Heart right ventricle (tissue), 16 donors: ENCODE results near the gene MAP3K13. TPM values are rescaled to one million over a fixed set of nuclear protein-coding genes. Genes with fewer than 3 reads are reported as not detected.

Experiments used
- ATAC-seq, 8 donors: fragments of 200-7000 bp; cut with Tn5 transposase; one replicate each; pipeline ENCODE4 v1.9.1; 2020; ENCODE audit warnings: mild to moderate bottlenecking in 8 of 8, moderate library complexity in 8 of 8, moderate number of reproducible peaks in 1 of 8
- DNase-seq, 2 donors: peaks; one replicate each; pipeline ENCODE4 v3.0.0-alpha.2; 2020
- H3K27ac ChIP-seq, 10 donors: fragments of 200-600 bp; sonication (generic) in 2 of 10; one replicate each; pipeline versions ENCODE4 v1.5.0 to v1.8.0; 2020 to 2022; ENCODE audit warnings: mild to moderate bottlenecking in 3 of 10
- H3K27me3 ChIP-seq, 7 donors: fragments of 200-600 bp; one replicate each; pipeline ENCODE4 v1.8.0; 2021 to 2022; ENCODE audit warnings: mild to moderate bottlenecking in 2 of 7
- H3K36me3 ChIP-seq, 9 donors: fragments of 200-600 bp; sonication (generic) in 1 of 9; one replicate each; pipeline versions ENCODE4 v1.5.0 to v1.8.0; 2020 to 2022; ENCODE audit warnings: mild to moderate bottlenecking in 2 of 9
- H3K4me1 ChIP-seq, 9 donors: fragments of 200-600 bp; sonication (generic) in 1 of 9; one replicate each; pipeline versions ENCODE4 v1.5.0 to v1.8.0; 2020 to 2022; ENCODE audit warnings: mild to moderate bottlenecking in 4 of 9
- H3K4me3 ChIP-seq, 10 donors: fragments of 200-600 bp; sonication (generic) in 2 of 10; one replicate each; pipeline versions ENCODE4 v1.5.0 to v1.8.0; 2020 to 2022; ENCODE audit warnings: mild to moderate bottlenecking in 7 of 10, moderate library complexity in 2 of 10
- H3K9me3 ChIP-seq, 11 donors: fragments of 200-600 bp in 10 of 11; sonication (generic) in 2 of 11; one replicate each; pipeline versions ENCODE4 v1.5.0 to v1.8.0; 2013 to 2022; ENCODE audit warnings: mild to moderate bottlenecking in 2 of 11, control low read depth in 1 of 11, moderate library complexity in 1 of 11
- CTCF ChIP-seq, 9 donors: fragments of 200-600 bp; sonication (generic) in 2 of 9; IDR thresholded peaks; one replicate each; pipeline versions ENCODE4 v1.5.0 to v1.8.0; 2021 to 2022; ENCODE audit warnings: antibody characterized with exemption in 9 of 9, mild to moderate bottlenecking in 5 of 9, moderate library complexity in 1 of 9
- WGBS, 2 donors: extraction: QIAGEN DNeasy Blood & Tissue Kit; methylation state at CpG; one replicate each; pipeline ENCODE4 v1.1.7; 2013; ENCODE audit warnings: inconsistent platforms in 1 of 2; 5-methylcytosine and 5-hydroxymethylcytosine counted together
- intact Hi-C, 10 donors: fragments of 100-400 bp; cut with DNase I; formaldehyde crosslinking; loops; one replicate each; pipeline versions ENCODE4 v1.11.1 to v1.14.2; 2022
- polyA plus RNA-seq, 2 donors: library from polyadenylated mRNA; stranded (reverse); fragments of 200-250 nt; gene quantifications; one replicate each; pipeline ENCODE4 v1.2.3, GENCODE V29; 2013
- total RNA-seq, 10 donors: library from RNA; stranded (reverse); fragmentation: NEBNext Ultra II Directional in 3 of 10; extraction: Animal tissue kit (Norgen Biotek cat#: 25700) in 3 of 10; gene quantifications; one replicate each; pipeline versions ENCODE4 v1.2.1 to v1.2.4, GENCODE V29; 2021 to 2023
- donor health status: Arrhythmogenic right ventricular cardiomyopathy.
- donor health status: ischemic (EF 13 %, LVEDD 7.1; RV severe dilation, severe dysfunction).
- donor health status: healthy with polysubstance abuse.
- donor health status: DM: no; HTN: yes; CAD: no.
- donor health status: DM: no; HTN: no; CAD: no.
- donor health status: ischemic (EF 25% LVEDD 6.9; RV normal size, moderate dysfunction).
- donor health status: ischemic (EF 25% LVEDD 5.7; RV mildly dilated, moderate dysfunction).
- donor health status: healthy.
- donor health status: DM: yes; HTN: yes; CAD: no.
- donor health status: Ischemic cardiomyopathy.
- donor health status: ischemic (EF 35%, LVEDD 5.7; RV mildly dilated, moderate dysfunction).
- donor health status: nonischemic (EF 11% LVEDD 7.7; RV severe dilation, severe dysfunction).
- donor health status: DM: yes; HTN: yes; CAD: no.
- donor health status: PGD.
- donor health status: ischemic (EF 29% LVEDD 5.4; RV normal size, mild dysfunction).
- donor health status: nonischemic (EF 23%, LVEDD 6.1; RV moderate dilation, normal function).

Gene MAP3K13
- total and polyA plus RNA-seq, 12 donors = 7.1 to 14.9 (median 10.5) TPM

GRCh38 chr3:185317674-185318073 lies 45.3 kb upstream of the MAP3K13 start:
- TF ChIP-seq CTCF (IDR thresholded peaks at IDR 0.05) = no peak
- ATAC-seq (no peak), DNase-seq (no peak)
- Histone ChIP-seq H3K4me3 (no peak overlapping the region), H3K27ac (peak overlapping the region in 6 of 10 donors; percentile 3 to 78 (median 47)), H3K27me3 (no peaks in the 10 kb centered on the region), H3K9me3 (no peaks in the 10 kb centered on the region), H3K36me3 (no peaks in the 10 kb centered on the region), H3K4me1 (peaks cover 0 to 31% (median 9%) of the 10 kb centered on the region in 9 donors)
- intact Hi-C loops = no loop called here
- 60 to 65% methylated on average over 3 of the region's 3 CpGs for WGBS, 2 donors

GRCh38 chr3:185318141-185318540 lies 44.8 kb upstream of the MAP3K13 start:
- no peak for ATAC-seq
- no peak for TF ChIP-seq CTCF (IDR thresholded peaks at IDR 0.05)
- H3K9me3 ChIP-seq = no peaks in the 10 kb centered on the region
- WGBS, 2 donors = 20% methylated on average over 1 of the region's 1 CpG
- peaks cover 0 to 32% (median 9%) of the 10 kb centered on the region in 9 donors for H3K4me1 ChIP-seq
- no peak overlapping the region for H3K4me3 ChIP-seq
- intact Hi-C loops = no loop called here
- DNase-seq = no peak
- no peaks in the 10 kb centered on the region for H3K27me3 ChIP-seq
- H3K27ac ChIP-seq = peak overlapping the region in 2 of 10 donors; percentile 56 to 78
- H3K36me3 ChIP-seq = no peaks in the 10 kb centered on the region

DNA sequence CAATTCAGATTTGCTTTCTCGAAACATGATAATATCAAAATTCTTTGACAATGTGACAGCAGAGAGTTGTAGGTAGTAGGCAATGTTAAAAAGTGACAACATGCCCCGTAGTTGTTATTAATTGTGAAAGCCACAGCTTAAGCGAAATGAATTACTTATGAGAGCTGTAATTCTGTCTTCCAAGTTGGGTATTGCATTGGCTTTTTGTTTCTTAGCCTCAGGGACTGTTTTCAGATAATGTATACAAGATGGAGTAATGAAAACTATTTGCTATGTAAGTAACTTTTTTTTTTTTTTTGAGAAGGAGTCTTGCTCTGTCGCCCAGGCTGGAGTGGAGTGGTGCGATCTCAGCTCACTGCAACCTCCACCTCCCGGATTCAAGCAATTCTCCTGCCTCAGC lies 43.1 kb upstream of the MAP3K13 start:
- WGBS, 2 donors = 93% methylated on average over 6 of the region's 6 CpGs
- ATAC-seq (no peak), DNase-seq (no peak)
- TF ChIP-seq CTCF (IDR thresholded peaks at IDR 0.05) = no peak
- Histone ChIP-seq H3K36me3 (no peaks in the 10 kb centered on the region), H3K27me3 (no peaks in the 10 kb centered on the region), H3K27ac (no peak overlapping the region), H3K4me1 (peaks cover 0 to 35% (median 9%) of the 10 kb centered on the region in 9 donors), H3K4me3 (no peak overlapping the region), H3K9me3 (no peaks in the 10 kb centered on the region)
- intact Hi-C loops = no loop called here

GRCh38 chr3:185320949-185321348 lies 42.0 kb upstream of the MAP3K13 start:
- Histone ChIP-seq H3K4me3 (no peak overlapping the region), H3K27me3 (no peaks in the 10 kb centered on the region), H3K27ac (no peak overlapping the region), H3K4me1 (peaks cover 0 to 35% (median 9%) of the 10 kb centered on the region in 9 donors), H3K9me3 (no peaks in the 10 kb centered on the region), H3K36me3 (no peaks in the 10 kb centered on the region)
- WGBS, 2 donors = 95 to 97% methylated on average over 10 of the region's 10 CpGs
- TF ChIP-seq CTCF (IDR thresholded peaks at IDR 0.05) = no peak
- DNase-seq (no peak), ATAC-seq (no peak)
- intact Hi-C loops = no loop called here
